Brain pericyte (primary cell): ENCODE measurements around the gene SNURF.
A peak's percentile ranks its signal among the peaks of the same experiment; 100 is the strongest.
"Not testable (repeated sequence)": the region's sequence is repeated elsewhere in the genome, so short reads cannot be mapped to it uniquely, and the experiment has no call there.

ENCODE experiments used
- DNase-seq: peaks from one replicate; pipeline ENCODE4 v3.0.0-alpha.2; 2012; ENCODE audit warnings: low read depth, low spot score

SNURF gene, protein sequence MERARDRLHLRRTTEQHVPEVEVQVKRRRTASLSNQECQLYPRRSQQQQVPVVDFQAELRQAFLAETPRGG

DNA sequence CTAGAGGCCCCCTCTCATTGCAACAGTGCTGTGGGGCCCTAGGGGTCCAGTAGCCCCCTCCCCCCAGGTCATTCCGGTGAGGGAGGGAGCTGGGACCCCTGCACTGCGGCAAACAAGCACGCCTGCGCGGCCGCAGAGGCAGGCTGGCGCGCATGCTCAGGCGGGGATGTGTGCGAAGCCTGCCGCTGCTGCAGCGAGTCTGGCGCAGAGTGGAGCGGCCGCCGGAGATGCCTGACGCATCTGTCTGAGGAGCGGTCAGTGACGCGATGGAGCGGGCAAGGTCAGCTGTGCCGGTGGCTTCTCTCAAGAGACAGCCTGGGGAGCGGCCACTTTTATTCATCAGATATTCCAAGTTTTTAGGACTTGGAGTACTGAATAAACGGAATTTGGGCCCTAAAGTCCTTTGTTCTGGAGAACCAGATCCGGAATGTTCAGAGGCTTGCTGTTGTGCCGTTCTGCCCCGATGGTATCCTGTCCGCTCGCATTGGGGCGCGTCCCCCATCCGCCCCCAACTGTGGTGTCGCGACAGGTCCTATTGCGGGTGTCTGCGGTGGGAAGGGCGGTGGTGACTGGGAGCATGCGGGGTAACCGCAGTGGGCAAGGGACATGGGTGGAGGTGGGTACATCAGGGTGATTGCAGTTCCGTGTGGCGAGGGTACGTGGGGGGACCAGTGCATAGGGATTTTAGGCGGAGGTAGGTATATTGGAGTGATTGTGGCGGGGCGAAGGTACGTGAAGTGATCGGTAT, at the start of gene SNURF, which contains the start of gene SNRPN:
Gene SNURF (plus strand): TSS at position 205 of the 748 bp plus-strand sequence. CDS start 62 bp downstream, at position 267.
Gene SNRPN (plus strand): TSS at position 205 of the 748 bp plus-strand sequence. CDS start 19,467 bp downstream, outside the sequence.
- peak; percentile 4 for DNase-seq

DNA sequence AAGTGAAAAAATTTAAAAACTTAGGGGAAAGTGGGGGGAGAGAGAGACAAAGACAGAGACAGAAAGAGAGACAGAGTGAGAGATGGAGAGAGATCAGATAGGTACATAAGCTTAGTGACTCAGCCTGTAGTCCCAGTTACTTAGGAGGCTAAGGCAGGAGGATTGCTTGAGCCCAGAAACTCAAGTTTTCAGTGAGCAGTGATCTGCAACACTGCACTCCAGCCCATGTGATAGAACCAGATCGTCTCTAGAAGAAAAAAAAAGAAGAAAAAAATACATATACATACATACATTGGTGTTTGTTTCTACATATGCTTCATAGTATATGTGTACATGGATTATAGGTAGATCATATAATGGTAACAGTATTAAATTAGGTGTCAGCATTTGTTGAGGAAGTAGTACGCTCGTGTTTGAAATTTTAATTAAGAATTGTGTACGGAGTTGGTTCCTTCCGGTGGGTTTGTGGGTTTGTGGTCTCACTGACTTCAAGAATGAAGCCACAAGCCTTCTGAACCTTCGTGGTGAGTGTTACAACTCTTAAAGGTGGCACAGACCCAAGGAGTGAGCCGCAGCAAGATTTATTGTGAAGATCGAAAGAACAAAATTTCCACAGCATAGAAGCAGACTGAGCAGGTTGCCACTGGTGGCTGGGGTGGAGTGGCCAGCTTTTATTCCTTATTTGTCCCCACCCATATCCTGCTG, 38.3 kb upstream of the SNURF start:
- no peak for DNase-seq

DNA sequence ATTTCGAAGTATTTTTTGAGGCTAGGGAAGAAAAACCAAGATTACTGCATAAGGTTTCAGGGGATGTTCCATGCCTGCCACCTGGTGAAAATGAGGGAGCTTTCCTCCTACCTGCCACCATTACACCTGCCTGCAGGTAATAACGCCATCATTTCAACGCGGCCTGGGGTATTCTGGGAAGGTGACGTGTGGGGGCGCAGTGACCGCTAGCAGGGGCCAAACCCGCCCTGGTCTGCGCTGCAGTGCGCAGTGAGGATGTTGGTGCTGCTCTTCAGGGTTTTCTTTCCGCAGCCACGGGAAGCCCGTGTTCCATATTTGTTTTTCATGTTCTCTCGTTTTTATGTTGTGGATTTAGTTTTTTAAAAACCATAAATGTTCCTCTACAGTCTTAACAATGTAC, 37.4 kb upstream of the SNURF start:
- DNase-seq = no peak

DNA sequence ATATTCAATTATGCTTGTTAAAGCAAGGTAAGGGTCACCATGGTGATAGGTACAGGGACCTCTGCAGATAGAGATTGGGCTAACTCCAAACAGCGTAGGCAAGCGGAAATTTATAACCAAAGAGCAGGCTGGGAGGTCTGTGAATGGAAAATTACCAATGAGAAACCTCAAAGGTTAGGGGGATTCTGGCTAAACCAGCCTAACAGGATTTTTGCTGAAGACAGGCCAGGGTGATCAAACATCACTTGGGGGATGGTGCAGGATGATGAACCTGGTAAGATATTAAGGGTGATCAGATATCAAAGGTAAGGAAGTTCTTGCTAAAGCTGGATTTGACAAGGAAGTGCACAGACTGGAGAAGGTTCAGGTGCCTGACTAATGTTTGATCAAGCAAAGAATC, 35.3 kb upstream of the SNURF start:
- DNase-seq = no peak

DNA sequence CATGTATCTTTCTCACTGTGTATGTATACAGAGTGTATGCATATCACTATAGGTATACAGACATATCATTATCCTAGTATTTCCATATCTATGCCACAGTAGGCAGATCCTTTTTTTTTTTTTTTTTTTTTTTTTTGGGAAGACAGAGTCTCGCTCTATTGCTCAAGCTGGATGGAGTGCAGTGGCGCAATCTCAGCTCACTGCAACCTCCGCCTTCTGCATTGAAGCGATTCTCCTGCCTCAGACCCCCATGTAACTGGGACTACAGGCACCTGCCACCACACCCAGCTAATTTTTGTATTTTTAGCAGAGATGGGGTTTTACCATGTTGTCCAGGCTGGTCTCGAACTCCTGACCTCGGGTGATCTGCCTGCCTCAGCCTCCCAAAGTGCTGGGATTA, 32.0 kb upstream of the SNURF start:
- DNase-seq = not testable (repeated sequence)

DNA sequence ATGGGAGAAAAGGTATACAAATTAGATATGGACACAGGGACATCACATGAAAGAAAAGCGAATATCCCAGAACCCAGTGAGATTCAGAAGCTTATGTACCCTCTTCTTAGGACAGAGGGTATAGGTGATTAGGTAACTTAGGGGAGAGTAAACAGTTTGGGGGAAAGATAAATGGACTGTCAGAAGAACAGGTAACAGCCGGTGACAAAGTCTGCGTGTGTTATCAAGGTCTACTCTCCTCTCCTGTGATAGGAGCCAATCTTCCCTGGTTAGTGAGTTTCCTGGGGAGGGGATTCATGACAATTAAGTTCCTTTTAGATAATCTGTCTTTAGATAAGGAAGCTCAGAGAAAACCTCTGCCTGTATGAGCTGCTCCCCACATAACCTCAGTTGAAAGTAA, 30.6 kb upstream of the SNURF start:
- DNase-seq = no peak

DNA sequence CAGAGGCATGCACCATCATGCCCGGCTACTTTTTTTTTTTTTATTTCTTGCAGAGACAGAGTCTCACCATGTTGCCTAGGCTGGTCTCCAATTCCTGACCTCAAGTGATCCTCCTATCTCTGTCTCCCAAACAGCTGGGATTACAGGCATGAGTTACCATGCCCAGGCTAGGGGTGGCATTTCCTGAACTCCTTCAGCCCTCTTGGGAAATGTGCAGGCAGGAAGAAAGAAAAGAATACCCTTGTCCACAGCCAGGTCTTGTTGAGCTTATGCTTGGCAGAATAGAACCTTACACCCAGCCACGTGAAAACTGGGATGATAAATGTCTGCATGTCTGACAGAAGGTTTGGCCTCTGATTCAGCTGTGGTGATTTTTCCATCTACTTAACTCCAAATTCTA, 30.2 kb upstream of the SNURF start:
- no peak for DNase-seq

DNA sequence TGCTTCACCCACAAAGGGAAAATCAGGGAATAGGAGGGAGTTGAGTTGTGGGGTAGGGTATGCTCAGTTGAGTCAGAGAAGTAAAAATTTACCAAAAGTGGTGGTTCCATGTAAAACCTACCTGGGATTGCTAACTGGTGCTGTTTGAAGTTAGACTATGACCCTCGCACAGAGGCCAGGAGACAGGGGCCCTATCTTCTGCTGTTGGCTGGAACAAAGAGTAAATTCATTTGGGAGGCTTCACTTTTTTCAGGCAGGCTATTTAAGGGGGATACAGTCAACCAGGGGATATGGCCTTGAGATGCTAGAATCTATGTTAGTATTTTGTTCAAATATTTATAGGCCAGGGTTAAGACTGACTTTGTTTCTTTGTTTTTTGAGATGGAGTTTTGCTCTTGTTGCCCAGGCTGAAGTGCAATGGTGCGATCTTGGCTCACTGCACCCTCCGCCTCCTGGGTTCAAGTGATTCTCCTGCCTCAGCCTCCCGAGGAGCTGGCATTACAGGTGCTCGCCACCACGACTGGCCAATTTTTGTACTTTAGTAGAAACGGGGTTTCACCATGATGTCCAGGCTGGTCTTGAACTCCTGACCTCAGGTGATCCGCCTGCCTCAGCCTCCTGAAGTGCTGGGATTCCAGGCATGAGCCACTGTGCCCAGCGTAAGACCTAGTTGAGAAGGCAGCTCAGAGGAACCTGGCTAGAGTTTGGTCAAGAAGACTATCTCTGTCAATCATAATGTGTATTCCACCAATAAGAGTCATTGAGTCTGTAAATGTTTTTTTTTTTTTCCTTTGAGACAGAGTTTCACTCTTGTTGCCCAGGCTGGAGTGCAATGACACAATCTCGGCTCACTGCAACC, 22.7 kb upstream of the SNURF start:
- not testable (repeated sequence) for DNase-seq

DNA sequence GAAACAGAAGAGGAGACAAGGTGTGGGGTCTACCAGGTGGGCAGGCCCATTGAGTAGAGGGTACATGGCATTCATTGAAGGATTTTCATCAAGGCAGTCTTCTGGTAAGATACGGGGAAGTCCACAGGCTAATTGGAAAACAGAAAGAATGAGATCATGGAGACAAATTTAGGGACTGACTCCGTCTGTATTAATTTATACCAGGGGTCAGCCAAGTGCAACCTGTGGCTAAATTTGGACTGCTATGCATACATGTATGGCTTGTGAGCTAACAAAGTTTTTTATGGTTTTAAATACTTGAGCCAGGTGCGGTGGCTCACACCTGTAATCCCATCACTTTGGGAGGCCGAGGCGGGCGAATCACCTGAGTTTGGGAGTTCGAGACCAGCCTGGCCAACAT, 21.1 kb upstream of the SNURF start:
- no peak for DNase-seq

DNA sequence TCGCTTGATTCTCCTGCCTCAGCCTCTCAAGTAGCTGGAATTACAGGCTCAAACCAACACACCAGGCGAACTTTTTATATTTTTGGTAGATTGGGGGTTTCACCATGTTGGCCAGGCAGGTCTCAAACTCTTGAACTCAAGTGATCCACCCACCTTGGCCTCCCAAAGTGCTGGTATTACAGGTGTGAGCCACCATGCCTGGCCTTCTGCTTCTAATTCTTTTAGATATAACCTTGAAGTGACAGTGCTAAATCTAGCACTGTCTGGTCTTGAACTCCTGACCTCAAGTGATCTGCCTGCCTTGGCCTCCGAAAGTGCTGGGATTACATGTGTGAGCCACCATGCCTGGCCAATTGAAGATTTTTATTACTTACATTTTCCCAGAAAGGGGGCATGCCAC, 16.6 kb upstream of the SNURF start:
- not testable (repeated sequence) for DNase-seq

DNA sequence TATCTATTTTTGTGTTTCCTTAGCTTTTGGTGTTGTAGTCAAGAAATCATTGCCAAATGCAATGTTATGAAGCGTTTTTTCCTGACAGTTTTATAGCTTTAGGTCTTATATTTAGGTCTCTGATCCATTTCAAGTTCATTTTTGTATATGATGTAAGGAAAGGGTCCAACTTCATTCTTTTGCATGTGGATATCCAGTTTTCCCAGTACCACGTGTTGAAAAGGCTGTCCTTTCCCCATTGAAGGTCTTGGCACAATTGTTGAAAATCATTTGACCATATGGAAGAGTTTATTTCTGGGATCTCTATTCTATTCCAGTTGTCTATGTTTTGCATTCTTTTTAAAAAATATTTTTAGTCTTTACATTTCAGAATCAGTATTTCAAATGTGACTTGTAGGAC, 14.6 kb upstream of the SNURF start:
- DNase-seq = no peak

DNA sequence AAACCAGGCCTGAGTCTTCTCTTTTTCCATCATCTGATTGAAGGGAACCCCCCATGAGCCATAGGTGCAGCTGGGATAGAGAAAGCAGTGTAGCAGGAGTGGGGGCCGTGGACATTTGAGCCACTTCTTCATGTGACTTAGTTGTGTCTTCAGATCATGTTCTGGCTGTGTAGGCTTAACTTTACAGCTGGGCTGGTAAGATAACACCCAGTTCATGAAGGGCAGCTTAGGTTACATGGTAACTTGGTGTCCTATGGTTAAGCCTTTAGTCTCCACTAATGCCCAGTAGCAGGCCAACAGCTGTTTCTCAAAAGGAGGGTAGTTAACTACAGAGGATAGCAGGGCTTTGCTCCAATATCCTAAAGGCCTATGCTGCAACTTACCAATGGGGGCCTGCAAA, 11.4 kb upstream of the SNURF start:
- no peak for DNase-seq

DNA sequence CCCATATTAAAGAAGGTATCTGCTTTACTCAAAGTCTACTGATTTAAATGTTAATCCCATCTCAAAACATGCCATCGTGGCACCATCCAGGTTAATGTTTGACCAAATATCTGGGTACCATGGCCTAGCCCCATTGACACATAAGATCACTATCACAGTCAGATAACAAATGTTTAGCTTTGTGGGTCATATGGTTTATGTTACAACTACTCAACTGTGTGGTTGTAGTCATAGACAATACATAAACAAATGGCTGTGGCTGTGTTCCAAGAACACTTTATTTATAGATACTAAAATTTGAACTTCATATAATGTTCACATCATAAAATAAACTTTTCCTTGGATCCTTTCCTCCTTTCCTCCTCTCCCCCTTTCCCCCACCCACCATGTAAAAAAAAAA, 9.8 kb upstream of the SNURF start:
- no peak for DNase-seq

DNA sequence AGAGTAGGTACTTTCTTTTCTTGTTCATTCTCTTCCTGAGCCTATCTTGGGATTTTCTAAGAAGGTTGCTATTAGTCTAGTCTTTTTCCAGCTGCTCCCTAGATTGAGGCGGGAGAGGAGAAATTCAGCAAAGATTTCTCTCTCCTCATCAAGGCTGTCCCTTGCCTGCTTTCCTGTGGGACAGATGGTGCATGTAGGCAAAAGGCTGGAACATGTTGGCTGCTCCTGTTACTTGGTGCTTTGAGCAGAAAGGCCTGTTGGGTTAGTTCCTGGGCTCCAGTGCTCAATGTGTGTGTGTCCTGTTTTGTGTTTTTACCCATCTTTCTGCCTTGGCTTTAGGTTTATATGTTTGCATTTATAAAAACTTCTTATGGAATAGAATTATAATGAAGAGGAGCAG, 9.1 kb upstream of the SNURF start:
- no peak for DNase-seq

DNA sequence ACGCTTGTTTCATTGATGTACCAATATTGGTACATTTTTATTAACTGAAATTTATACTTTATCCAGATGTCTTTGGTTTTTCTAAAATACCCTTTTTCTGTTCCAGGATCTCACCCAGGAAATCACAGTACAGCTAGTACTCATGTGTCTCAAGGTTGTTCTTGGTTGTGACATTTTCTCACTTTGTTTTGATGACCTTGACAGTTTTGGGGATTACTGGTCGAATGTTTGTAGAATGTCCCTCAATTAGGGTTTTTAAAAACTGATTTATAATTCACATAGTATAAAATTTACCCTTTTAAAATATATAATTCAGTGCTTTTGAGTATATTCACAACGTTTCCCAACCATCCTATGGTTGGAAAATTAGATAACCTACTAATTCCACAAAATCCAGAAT, 6.3 kb upstream of the SNURF start:
- DNase-seq = no peak

DNA sequence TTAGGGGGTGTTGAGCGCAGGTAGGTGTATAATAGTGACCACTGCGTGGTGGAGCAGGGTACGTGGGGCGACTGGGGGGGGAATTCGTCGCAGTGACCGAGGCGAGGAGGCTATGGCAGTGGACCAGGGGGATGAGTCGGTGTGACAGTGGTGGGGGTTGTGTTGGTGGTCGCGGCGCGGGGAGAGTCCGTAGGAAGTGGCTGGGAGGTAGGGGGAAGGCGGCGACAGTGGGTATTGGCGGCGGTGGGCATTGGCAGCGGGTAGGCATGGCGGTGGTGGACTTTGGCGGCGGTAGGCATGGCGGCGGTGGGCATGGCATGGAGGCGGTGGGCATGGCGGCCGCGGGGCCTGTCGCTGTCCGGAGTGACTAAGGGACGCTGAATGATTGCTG, 739 bp downstream of the SNURF start:
- DNase-seq = no peak

DNA sequence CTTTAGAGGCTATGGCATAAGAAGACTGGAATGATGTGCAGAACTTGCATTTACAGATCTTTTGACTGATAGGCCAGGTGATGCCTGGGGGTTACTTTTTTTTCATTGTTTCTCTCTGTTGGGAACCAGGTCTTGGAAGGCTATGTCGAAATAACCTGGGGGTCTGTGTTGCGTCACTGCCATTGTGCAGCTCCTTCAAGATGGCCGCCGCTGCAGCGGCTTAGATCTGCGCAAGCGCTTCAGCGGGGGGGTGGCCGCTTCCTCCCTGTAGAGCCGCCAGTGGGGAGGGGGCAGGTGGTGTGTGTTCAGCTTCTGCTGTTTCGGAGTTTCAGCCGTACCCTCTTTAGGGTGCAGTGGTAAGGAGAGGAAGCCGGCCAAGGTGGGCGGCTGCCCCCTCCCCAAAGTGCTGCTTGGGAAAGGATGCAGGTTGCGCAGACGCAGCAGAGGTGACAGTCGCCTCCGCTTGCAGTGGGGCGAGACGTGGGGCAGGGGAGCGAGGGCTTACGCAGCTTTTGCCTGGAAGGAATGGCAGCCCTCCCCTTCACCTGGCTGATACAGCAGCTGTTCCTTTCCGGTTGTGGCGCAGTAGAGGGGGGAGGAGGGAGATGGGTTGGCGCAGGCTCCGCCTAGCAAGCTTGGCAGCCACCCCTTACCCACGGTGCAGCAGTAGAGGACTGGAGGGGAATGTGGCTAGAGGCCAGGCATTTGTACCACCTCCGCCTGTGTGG, 1.5 kb downstream of the SNURF start:
- DNase-seq = peak; percentile 6

DNA sequence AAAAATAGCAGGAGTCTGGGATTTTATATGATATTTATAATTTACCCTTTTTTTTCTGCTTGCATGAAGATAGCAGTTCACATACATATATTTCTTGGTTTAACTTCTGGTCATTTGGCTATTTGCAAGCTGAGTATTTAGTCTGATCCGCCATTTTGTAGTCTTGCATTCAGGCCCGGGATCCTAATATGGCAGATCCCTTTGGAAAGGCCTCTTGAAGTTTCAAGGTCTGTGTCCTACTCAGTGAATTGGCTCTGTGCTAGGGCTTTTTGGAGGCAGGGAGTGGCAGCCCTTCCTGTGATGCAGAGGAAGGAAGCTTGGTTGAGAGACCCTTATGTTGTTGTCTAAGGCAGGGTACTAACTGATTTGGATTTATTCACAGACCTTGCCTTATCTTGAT, 2.9 kb downstream of the SNURF start:
- no peak for DNase-seq

DNA sequence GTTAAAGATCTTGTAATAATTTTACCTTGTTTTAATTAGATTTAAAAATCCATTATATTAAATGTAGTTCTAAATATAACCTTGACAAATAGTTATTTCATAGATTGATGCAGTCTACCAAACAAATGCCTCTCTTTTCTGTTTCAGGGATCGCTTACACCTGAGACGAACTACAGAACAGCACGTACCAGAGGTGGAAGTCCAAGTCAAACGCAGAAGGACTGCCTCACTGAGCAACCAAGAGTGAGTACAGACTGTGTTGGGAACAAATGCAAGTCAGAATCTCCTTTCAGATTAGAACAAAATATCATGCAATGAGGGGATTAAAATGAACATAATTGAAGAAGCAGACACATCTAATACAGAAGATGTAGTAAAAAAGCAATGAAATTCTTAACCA, 7.2 kb downstream of the SNURF start:
- DNase-seq = no peak

DNA sequence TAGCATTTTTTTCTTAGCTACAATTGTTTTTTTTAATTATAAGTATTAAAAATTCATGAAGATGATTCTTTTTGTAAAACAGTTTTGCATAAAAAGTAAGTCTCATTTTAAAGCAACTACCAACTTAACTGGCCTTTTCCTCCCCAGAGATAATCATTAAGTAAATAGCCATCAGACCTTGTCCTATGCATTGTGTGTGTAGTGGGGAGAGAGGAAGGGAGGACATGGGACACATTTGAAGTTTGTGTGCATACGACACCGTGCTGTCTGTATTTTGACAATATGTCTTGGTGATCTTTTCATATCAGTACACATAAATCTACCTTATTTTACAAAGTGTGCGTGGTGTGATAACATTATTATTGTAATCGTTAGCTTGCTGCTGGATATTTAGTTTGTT, 8.1 kb downstream of the SNURF start:
- no peak for DNase-seq

DNA sequence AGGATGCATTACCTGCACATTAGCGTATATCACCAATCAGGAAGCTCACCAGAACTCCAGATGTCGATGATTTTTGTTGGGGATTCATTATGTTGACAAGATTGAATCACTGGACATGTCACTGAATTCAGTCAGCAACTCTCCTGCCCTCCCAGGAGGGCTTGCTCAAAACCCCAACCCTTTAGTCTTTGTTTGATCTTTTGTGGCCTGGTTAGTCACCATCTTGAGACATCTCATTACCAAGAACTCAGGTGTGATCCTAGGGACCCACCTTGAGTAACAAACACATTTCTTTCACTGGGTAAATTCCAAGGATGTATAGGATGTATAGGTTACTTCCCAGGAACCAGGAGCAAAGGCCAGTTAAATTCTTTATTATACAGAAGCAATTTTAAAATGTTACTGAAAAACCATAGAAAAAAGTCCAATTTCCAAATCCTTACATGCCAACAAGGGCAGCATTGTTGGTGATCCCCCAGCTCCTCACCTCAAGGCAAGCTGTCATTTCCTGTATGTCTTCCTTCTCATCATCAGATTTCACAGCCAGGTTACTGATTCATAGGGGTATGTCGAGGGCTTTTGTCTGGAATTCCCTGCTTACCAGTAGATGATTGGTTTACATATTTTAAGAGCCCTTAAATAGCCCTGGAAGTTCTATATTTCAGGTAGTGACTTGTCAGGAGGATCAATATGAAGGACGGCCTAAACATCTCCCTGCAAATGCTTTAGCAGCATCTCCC, 11.7 kb downstream of the SNURF start:
- no peak for DNase-seq
